A549 (cell line): ENCODE results near the gene SYNJ1. TPM values are rescaled to one million over a fixed set of nuclear protein-coding genes. Genes with fewer than 3 reads are reported as not detected.
"Not testable (repeated sequence)": the region's sequence is repeated elsewhere in the genome, so short reads cannot be mapped to it uniquely, and the experiment has no call there.

Experiments
- ATAC-seq, 2 experiments: fragments of 200-7000 bp in 1 of 2; fragments of >200 bp in 1 of 2; cut with Nextera tagmentation in 1 of 2; cut with Tn5 transposase in 1 of 2; 3 replicates each; pipeline versions ENCODE4 v1.8.0 to v1.9.1; 2018 to 2020; ENCODE audit warnings: mild to moderate bottlenecking in 1 of 2, moderate library complexity in 1 of 2
- CTCF ChIA-PET: fragments of 300-600 bp; sonication (Branson Sonifier 250); formaldehyde crosslinking; extraction: SDS; loops from one replicate; lab custom pipeline; 2021; ENCODE audit warnings: antibody characterized with exemption, inconsistent platforms; lab: Yijun Ruan, JAX
- POLR2A ChIA-PET: fragments of 350-600 bp; formaldehyde crosslinking; extraction: SDS; loops from one replicate; lab custom pipeline; 2021; ENCODE audit warnings: antibody characterized with exemption, inconsistent platforms; lab: Yijun Ruan, JAX
- DNase-seq, 2 experiments: peaks; one replicate each; pipeline versions ENCODE4 v3.0.0 to v3.0.0-alpha.2; 2011 to 2016; ENCODE audit warnings: low read depth in 1 of 2, low spot score in 1 of 2
- FAIRE-seq: peaks from 2 replicates; lab custom pipeline; 2011; peaks lifted over from hg19 to GRCh38; lab: Jason Lieb, UNC
- H3K27ac ChIP-seq, 2 experiments: fragments of >200 bp; sonication (Bioruptor Twin); formaldehyde crosslinking; 3 replicates each; pipeline ENCODE4 v1.5.1; 2016 to 2017
- H3K4me1 ChIP-seq: fragments of >200 bp; sonication (Bioruptor Twin); formaldehyde crosslinking; 3 replicates; pipeline ENCODE4 v1.6.1; 2016
- H3K4me2 ChIP-seq: fragments of >200 bp; sonication (Bioruptor Twin); formaldehyde crosslinking; 3 replicates; pipeline ENCODE4 v1.6.1; 2016
- H3K4me3 ChIP-seq: fragments of >200 bp; sonication (Bioruptor Twin); formaldehyde crosslinking; 3 replicates; pipeline ENCODE4 v1.5.1; 2016
- H3K9me3 ChIP-seq: fragments of >200 bp; sonication (Bioruptor Twin); formaldehyde crosslinking; 3 replicates; pipeline ENCODE4 v1.6.1; 2016
- ATOH8 ChIP-seq: fragments of 250-450 bp; sonication (Bioruptor Pico); IDR thresholded peaks from 2 replicates; pipeline ENCODE4 v1.5.0; 2020; ENCODE audit warnings: low read depth, mild to moderate bottlenecking, moderate library complexity
- CEBPB ChIP-seq, 2 experiments: fragments of >200 bp in 1 of 2; sonication (Bioruptor Twin) in 1 of 2; formaldehyde crosslinking in 1 of 2; IDR thresholded peaks; 2 replicates each; pipeline ENCODE4 v1.6.1; 2012 to 2016
- EHF ChIP-seq: fragments of 250-450 bp; sonication (Bioruptor Pico); IDR thresholded peaks from 2 replicates; pipeline ENCODE4 v1.5.0; 2020; ENCODE audit warnings: mild to moderate bottlenecking
- EP300 ChIP-seq, 2 experiments: fragments of >200 bp; sonication (Bioruptor Twin); formaldehyde crosslinking; IDR thresholded peaks; 2 replicates in 1 of 2; 3 replicates in 1 of 2; pipeline ENCODE4 v1.6.1; 2016 to 2017
- FOSB ChIP-seq: fragments of 250-450 bp; sonication (Bioruptor Pico); IDR thresholded peaks from 2 replicates; pipeline ENCODE4 v1.5.0; 2020; ENCODE audit warnings: mild to moderate bottlenecking, moderate library complexity
- FOXS1 ChIP-seq: fragments of 250-450 bp; sonication (Bioruptor Pico); IDR thresholded peaks from 2 replicates; pipeline ENCODE4 v1.5.0; 2020; ENCODE audit warnings: mild to moderate bottlenecking, moderate library complexity
- GATA3 ChIP-seq: IDR thresholded peaks from 2 replicates; pipeline ENCODE4 v1.6.1; 2012; ENCODE audit warnings: borderline replicate concordance
- HOXB13 ChIP-seq: fragments of 250-450 bp; sonication (Bioruptor Pico); IDR thresholded peaks from 2 replicates; pipeline ENCODE4 v1.5.0; 2020; ENCODE audit warnings: low read depth, mild to moderate bottlenecking, moderate library complexity
- HOXB5 ChIP-seq: fragments of 250-450 bp; sonication (Bioruptor Pico); IDR thresholded peaks from 2 replicates; pipeline ENCODE4 v1.5.0; 2020; ENCODE audit warnings: mild to moderate bottlenecking, moderate library complexity
- KDM1A ChIP-seq: fragments of 200-600 bp; sonication (generic); IDR thresholded peaks from 2 replicates; pipeline ENCODE4 v1.6.1; 2016; ENCODE audit warnings: low read depth, mild to moderate bottlenecking
- KDM5A ChIP-seq: fragments of 200-600 bp; sonication (generic); IDR thresholded peaks from 2 replicates; pipeline ENCODE4 v1.6.1; 2016; ENCODE audit warnings: antibody characterized with exemption, mild to moderate bottlenecking
- NFE2L2 ChIP-seq: fragments of 150-350 bp; conservative IDR thresholded peaks from 2 replicates; pipeline ENCODE4 v1.6.1; 2014; ENCODE audit warnings: low read length
- NPAS2 ChIP-seq: fragments of 250-450 bp; sonication (Bioruptor Pico); IDR thresholded peaks from 2 replicates; pipeline ENCODE4 v1.8.0; 2022; ENCODE audit warnings: mild to moderate bottlenecking, moderate library complexity, borderline replicate concordance
- NR3C1 ChIP-seq: fragments of >200 bp; sonication (Bioruptor Twin); formaldehyde crosslinking; IDR thresholded peaks from 3 replicates; pipeline ENCODE4 v1.6.1; 2017
- RAD21 ChIP-seq, 2 experiments: fragments of >200 bp in 1 of 2; sonication (Bioruptor Twin) in 1 of 2; formaldehyde crosslinking in 1 of 2; IDR thresholded peaks in 1 of 2; conservative IDR thresholded peaks in 1 of 2; 2 replicates in 1 of 2; 3 replicates in 1 of 2; pipeline ENCODE4 v1.6.1; 2012 to 2018; ENCODE audit warnings: inconsistent platforms in 1 of 2
- RARB ChIP-seq: fragments of 250-450 bp; sonication (Bioruptor Pico); IDR thresholded peaks from 2 replicates; pipeline ENCODE4 v1.8.0; 2021; ENCODE audit warnings: mild to moderate bottlenecking, moderate library complexity
- TFCP2L1 ChIP-seq: fragments of 250-450 bp; sonication (Bioruptor Pico); IDR thresholded peaks from 2 replicates; pipeline ENCODE4 v1.5.0; 2021; ENCODE audit warnings: mild to moderate bottlenecking
- WGBS: methylation state at CpG from one replicate; pipeline ENCODE4 v1.1.6; 2017; ENCODE audit errors: missing lambda C conversion rate; 5-methylcytosine and 5-hydroxymethylcytosine counted together
- polyA plus RNA-seq, 4 experiments: library from polyadenylated mRNA; depleted of rRNA in 3 of 4; stranded (reverse); fragments of >200 nt; fragmentation: RNase III in 1 of 4; extraction: RNeasy Plus Mini Kit Qiagen cat#74134 plus additional on column Dnase treatment in 1 of 4; gene quantifications; 2 replicates in 3 of 4; 3 replicates in 1 of 4; pipeline ENCODE4 v1.2.3, GENCODE V29; 2011 to 2017
- TF ChIP-seq, protein P1 (sequence below): fragments of 250-450 bp; sonication (Bioruptor Pico); IDR thresholded peaks from 2 replicates; pipeline ENCODE4 v1.5.0; 2021; ENCODE audit warnings: mild to moderate bottlenecking, moderate library complexity, borderline replicate concordance
- TF ChIP-seq, protein P2 (sequence below): fragments of >200 bp; sonication (Bioruptor Twin); formaldehyde crosslinking; IDR thresholded peaks from 3 replicates; pipeline ENCODE4 v1.5.1; 2016

SYNJ1 gene
- polyA plus RNA-seq, 2 of the 4 experiments (the other 2 are of a cell fraction) = 2.3 to 3.8 TPM

DNA sequence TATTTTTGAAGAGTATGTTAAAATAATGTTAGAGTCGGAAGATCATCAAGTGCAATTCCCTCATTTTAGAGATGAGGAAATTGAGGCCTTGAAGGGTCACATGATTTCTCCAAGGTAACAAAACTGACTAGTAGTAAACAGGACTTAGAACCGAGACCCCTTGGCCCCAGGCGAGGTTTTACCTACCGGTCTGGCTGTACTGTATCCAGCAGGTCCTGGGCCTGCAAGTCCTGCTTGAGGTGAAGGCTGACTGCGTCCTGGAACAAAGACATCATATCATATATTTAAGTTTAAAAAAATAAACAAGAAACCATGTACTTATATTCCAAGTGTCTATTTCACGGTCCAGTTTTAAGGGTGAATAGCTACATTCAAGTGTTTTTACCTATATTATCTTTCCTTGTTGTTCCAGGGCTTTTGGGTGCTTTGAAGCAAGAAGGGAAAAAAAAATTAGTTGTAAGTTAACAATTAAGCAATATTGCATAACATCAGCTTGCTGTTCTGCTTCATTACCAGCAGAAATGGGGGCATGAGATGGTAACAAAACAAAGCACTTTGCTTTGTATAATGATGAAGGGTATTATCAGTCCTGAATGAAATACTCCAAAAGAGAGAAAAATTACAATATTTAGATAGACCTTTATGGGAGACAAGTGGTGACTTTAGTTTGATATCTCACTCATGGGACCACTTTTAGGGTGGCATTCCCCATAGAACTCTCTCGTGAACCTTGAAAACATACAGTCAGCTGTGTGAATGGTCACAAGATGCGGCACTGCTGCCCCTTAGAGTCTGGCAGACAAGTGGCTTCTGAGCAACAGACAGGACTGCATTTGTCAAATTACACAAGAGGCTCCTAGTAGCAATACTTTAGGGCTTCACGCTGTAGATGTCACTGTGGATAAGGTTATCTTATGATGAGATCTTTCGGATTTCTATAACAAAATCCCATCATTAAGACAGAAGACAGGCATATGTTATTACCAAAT, 85.8 kb downstream of the SYNJ1 start:
- Histone ChIP-seq H3K4me1 (no peaks in the 10 kb centered on the region), H3K4me3 (no peak overlapping the region)
- no peak for FAIRE-seq
- POLR2A ChIA-PET = no interaction called here
- WGBS = 81% methylated on average over 10 of the region's 10 CpGs
- no peak for ATAC-seq
- DNase-seq = peak in 1 of 2 experiments; percentile 2
- TF ChIP-seq RARB (CRISPR knock-in tag) = no peak
- TF ChIP-seq KDM1A = no peak
- TF ChIP-seq KDM5A = no peak
- TF ChIP-seq EP300 (IDR thresholded peaks at IDR 0.05) = no peak
- TF ChIP-seq FOSB (CRISPR knock-in tag) = no peak
- no peak for TF ChIP-seq EHF
- TF ChIP-seq RAD21 (conservative IDR thresholded peaks at IDR 0.05 in 1 of 2, IDR thresholded peaks at IDR 0.05 in 1 of 2) = no peak
- TF ChIP-seq, all 56 proteins: peak for 0
- Histone ChIP-seq H3K9me3 (no peaks in the 10 kb centered on the region), H3K27ac (no peak overlapping the region), H3K4me2 (no peak overlapping the region)
- CTCF ChIA-PET = no interaction called here

GRCh38 chr21:32626621-32627196, 101.1 kb downstream of the SYNJ1 start:
- H3K27ac ChIP-seq = no peak overlapping the region
- DNase-seq = no peak
- 89% methylated on average over 3 of the region's 3 CpGs for WGBS
- no peak overlapping the region for H3K4me3 ChIP-seq
- CTCF ChIA-PET = interaction anchor here (1.1 to 1.9 kb wide), 2 partner anchors 14 to 26 kb away, joined by 3 to 6 read pairs; no protein-coding TSS in a partner anchor
- no peaks in the 10 kb centered on the region for H3K4me1 ChIP-seq
- FAIRE-seq = no peak
- POLR2A ChIA-PET = no interaction called here
- ATAC-seq = no peak
- no peak overlapping the region for H3K4me2 ChIP-seq
- no peak for TF ChIP-seq RAD21 (conservative IDR thresholded peaks at IDR 0.05 in 1 of 2, IDR thresholded peaks at IDR 0.05 in 1 of 2)
- TF ChIP-seq, protein P1, sequence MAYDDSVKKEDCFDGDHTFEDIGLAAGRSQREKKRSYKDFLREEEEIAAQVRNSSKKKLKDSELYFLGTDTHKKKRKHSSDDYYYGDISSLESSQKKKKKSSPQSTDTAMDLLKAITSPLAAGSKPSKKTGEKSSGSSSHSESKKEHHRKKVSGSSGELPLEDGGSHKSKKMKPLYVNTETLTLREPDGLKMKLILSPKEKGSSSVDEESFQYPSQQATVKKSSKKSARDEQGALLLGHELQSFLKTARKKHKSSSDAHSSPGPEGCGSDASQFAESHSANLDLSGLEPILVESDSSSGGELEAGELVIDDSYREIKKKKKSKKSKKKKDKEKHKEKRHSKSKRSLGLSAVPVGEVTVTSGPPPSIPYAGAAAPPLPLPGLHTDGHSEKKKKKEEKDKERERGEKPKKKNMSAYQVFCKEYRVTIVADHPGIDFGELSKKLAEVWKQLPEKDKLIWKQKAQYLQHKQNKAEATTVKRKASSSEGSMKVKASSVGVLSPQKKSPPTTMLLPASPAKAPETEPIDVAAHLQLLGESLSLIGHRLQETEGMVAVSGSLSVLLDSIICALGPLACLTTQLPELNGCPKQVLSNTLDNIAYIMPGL (CRISPR knock-in tag) = no peak
- TF ChIP-seq, protein P2, sequence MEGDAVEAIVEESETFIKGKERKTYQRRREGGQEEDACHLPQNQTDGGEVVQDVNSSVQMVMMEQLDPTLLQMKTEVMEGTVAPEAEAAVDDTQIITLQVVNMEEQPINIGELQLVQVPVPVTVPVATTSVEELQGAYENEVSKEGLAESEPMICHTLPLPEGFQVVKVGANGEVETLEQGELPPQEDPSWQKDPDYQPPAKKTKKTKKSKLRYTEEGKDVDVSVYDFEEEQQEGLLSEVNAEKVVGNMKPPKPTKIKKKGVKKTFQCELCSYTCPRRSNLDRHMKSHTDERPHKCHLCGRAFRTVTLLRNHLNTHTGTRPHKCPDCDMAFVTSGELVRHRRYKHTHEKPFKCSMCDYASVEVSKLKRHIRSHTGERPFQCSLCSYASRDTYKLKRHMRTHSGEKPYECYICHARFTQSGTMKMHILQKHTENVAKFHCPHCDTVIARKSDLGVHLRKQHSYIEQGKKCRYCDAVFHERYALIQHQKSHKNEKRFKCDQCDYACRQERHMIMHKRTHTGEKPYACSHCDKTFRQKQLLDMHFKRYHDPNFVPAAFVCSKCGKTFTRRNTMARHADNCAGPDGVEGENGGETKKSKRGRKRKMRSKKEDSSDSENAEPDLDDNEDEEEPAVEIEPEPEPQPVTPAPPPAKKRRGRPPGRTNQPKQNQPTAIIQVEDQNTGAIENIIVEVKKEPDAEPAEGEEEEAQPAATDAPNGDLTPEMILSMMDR = no peak
- TF ChIP-seq GATA3 = no peak
- TF ChIP-seq ATOH8 (CRISPR knock-in tag) = no peak
- no peak for TF ChIP-seq RARB (CRISPR knock-in tag)
- TF ChIP-seq NFE2L2 = no peak
- no peak for TF ChIP-seq CEBPB (IDR thresholded peaks at IDR 0.05)
- no peak for TF ChIP-seq EHF
- TF ChIP-seq EP300 (IDR thresholded peaks at IDR 0.05) = no peak
- TF ChIP-seq HOXB13 (CRISPR knock-in tag) = no peak
- no peak for TF ChIP-seq NPAS2
- TF ChIP-seq HOXB5 = no peak
- no peak for TF ChIP-seq TFCP2L1 (CRISPR knock-in tag)
- no peak for TF ChIP-seq NR3C1
- no peak for TF ChIP-seq FOXS1 (CRISPR knock-in tag)
- H3K9me3 ChIP-seq = no peaks in the 10 kb centered on the region

GRCh38 chr21:32618218-32618617, 109.6 kb downstream of the SYNJ1 start:
- H3K4me1 ChIP-seq, H3K4me3 ChIP-seq, CTCF ChIA-PET, ATAC-seq, H3K9me3 ChIP-seq, FAIRE-seq, H3K27ac ChIP-seq, DNase-seq, POLR2A ChIA-PET, H3K4me2 ChIP-seq: not testable (repeated sequence)
- WGBS = 42% methylated on average over 2 of the region's 6 CpGs
